WTC11 (cell line): ENCODE results near the gene SGIP1. TPM values are rescaled to one million over a fixed set of nuclear protein-coding genes. Genes with fewer than 3 reads are reported as not detected.

Experiments used
- ATAC-seq: fragments of 200-7000 bp; cut with Tn5 transposase; 2 replicates; pipeline ENCODE4 v1.10.0; 2021; ENCODE audit warnings: mild to moderate bottlenecking, moderate library complexity
- CTCF ChIA-PET: fragments of 300-600 bp; sonication (Branson Sonifier 250); formaldehyde crosslinking; loops from one replicate; lab custom pipeline; 2021; ENCODE audit warnings: antibody characterized with exemption; lab: Charles Lee
- POLR2A ChIA-PET: fragments of 350-600 bp; sonication (Branson Sonifier 250); formaldehyde crosslinking; loops from one replicate; lab custom pipeline; 2021; ENCODE audit warnings: antibody characterized with exemption; lab: Charles Lee
- DNase-seq: peaks from one replicate; pipeline ENCODE4 v3.0.0; 2021; ENCODE audit warnings: low spot score
- H3K27ac Mint-ChIP-seq: 2 replicates; pipeline ENCODE4 v1.8.0; 2021; ENCODE audit warnings: mixed read lengths
- H3K27me3 Mint-ChIP-seq: 2 replicates; pipeline ENCODE4 v1.8.0; 2021; ENCODE audit warnings: low read depth, mild to moderate bottlenecking, moderate library complexity, mixed read lengths
- H3K36me3 Mint-ChIP-seq: 2 replicates; pipeline ENCODE4 v1.8.0; 2021; ENCODE audit warnings: mixed read lengths
- H3K4me1 Mint-ChIP-seq: 2 replicates; pipeline ENCODE4 v1.8.0; 2022; ENCODE audit warnings: mixed read lengths
- H3K4me3 Mint-ChIP-seq: 2 replicates; pipeline ENCODE4 v1.8.0; 2021; ENCODE audit warnings: mild to moderate bottlenecking, moderate library complexity, mixed read lengths
- H3K9me3 Mint-ChIP-seq: 2 replicates; pipeline ENCODE4 v1.8.0; 2021; ENCODE audit warnings: mixed read lengths
- AR ChIP-seq: fragments of 250-450 bp; sonication (Bioruptor Pico); IDR thresholded peaks from 2 replicates; pipeline ENCODE4 v1.9.0; 2021; ENCODE audit warnings: mild to moderate bottlenecking
- ATF2 ChIP-seq: sonication (generic); formaldehyde crosslinking; IDR thresholded peaks from 2 replicates; pipeline ENCODE4 v1.8.1; 2022; ENCODE audit warnings: low read depth, missing genetic modification reagents, borderline replicate concordance
- CBFB ChIP-seq: sonication (generic); formaldehyde crosslinking; IDR thresholded peaks from 2 replicates; pipeline ENCODE4 v1.8.1; 2022; ENCODE audit warnings: mild to moderate bottlenecking, low read depth, missing genetic modification reagents
- CTCF ChIP-seq: fragments of 200-600 bp; IDR thresholded peaks from 2 replicates; pipeline ENCODE4 v1.8.0; 2022; ENCODE audit warnings: antibody characterized with exemption
- FOXP4 ChIP-seq: sonication (generic); formaldehyde crosslinking; IDR thresholded peaks from 2 replicates; pipeline ENCODE4 v1.8.0; 2022; ENCODE audit warnings: mild to moderate bottlenecking, missing genetic modification reagents
- GRHL2 ChIP-seq: fragments of 250-450 bp; sonication (Bioruptor Pico); IDR thresholded peaks from 2 replicates; pipeline ENCODE4 v1.8.0; 2022; ENCODE audit warnings: mild to moderate bottlenecking, moderate library complexity; ENCODE audit not compliant: insufficient replicate concordance, severe bottlenecking
- IRF2 ChIP-seq: sonication (generic); formaldehyde crosslinking; IDR thresholded peaks from 2 replicates; pipeline ENCODE4 v1.8.0; 2022; ENCODE audit warnings: low read depth, missing genetic modification reagents, borderline replicate concordance
- JUN ChIP-seq: sonication (generic); formaldehyde crosslinking; IDR thresholded peaks from 2 replicates; pipeline ENCODE4 v1.8.0; 2023; ENCODE audit warnings: mild to moderate bottlenecking, missing genetic modification reagents
- MAX ChIP-seq: sonication (generic); formaldehyde crosslinking; IDR thresholded peaks from 2 replicates; pipeline ENCODE4 v1.8.0; 2022; ENCODE audit warnings: mild to moderate bottlenecking, missing genetic modification reagents
- MYBL2 ChIP-seq: sonication (generic); formaldehyde crosslinking; IDR thresholded peaks from 2 replicates; pipeline ENCODE4 v1.8.1; 2023; ENCODE audit warnings: mild to moderate bottlenecking, moderate library complexity, missing genetic modification reagents
- NFATC4 ChIP-seq: fragments of 250-450 bp; sonication (Bioruptor Pico); IDR thresholded peaks from 2 replicates; pipeline ENCODE4 v1.9.0; 2021; ENCODE audit warnings: mild to moderate bottlenecking
- NFE2L1 ChIP-seq: sonication (generic); formaldehyde crosslinking; IDR thresholded peaks from 2 replicates; pipeline ENCODE4 v1.8.1; 2023; ENCODE audit warnings: missing genetic modification reagents
- OVOL2 ChIP-seq: fragments of 250-450 bp; sonication (Bioruptor Pico); IDR thresholded peaks from 2 replicates; pipeline ENCODE4 v1.9.0; 2021; ENCODE audit warnings: mild to moderate bottlenecking, borderline replicate concordance
- RORB ChIP-seq: fragments of 250-450 bp; sonication (Bioruptor Pico); IDR thresholded peaks from 2 replicates; pipeline ENCODE4 v1.9.0; 2021; ENCODE audit warnings: mild to moderate bottlenecking
- SMAD4 ChIP-seq: sonication (generic); formaldehyde crosslinking; IDR thresholded peaks from 2 replicates; pipeline ENCODE4 v1.8.0; 2022; ENCODE audit warnings: mild to moderate bottlenecking, missing genetic modification reagents
- TCF7 ChIP-seq: sonication (generic); formaldehyde crosslinking; IDR thresholded peaks from 2 replicates; pipeline ENCODE4 v1.8.0; 2022; ENCODE audit warnings: mild to moderate bottlenecking, low read depth, missing genetic modification reagents, moderate library complexity
- ZNF121 ChIP-seq: sonication (generic); formaldehyde crosslinking; IDR thresholded peaks from 2 replicates; pipeline ENCODE4 v1.8.0; 2023; ENCODE audit warnings: missing genetic modification reagents
- ZNF396 ChIP-seq: fragments of 250-450 bp; sonication (Bioruptor Pico); IDR thresholded peaks from 2 replicates; pipeline ENCODE4 v1.8.0; 2021; ENCODE audit warnings: mild to moderate bottlenecking, moderate library complexity, borderline replicate concordance
- ZNF416 ChIP-seq: fragments of 250-450 bp; sonication (Bioruptor Pico); IDR thresholded peaks from 2 replicates; pipeline ENCODE4 v1.9.0; 2021; ENCODE audit warnings: mild to moderate bottlenecking, inconsistent platforms
- ZNF512 ChIP-seq: sonication (generic); formaldehyde crosslinking; IDR thresholded peaks from 2 replicates; pipeline ENCODE4 v1.8.1; 2022; ENCODE audit warnings: missing genetic modification reagents, borderline replicate concordance
- ZNF671 ChIP-seq: fragments of 250-450 bp; sonication (Bioruptor Pico); IDR thresholded peaks from 2 replicates; pipeline ENCODE4 v1.8.0; 2021; ENCODE audit warnings: mild to moderate bottlenecking
- total RNA-seq: library from RNA; stranded (reverse); gene quantifications from 3 replicates; pipeline ENCODE4 v1.2.3, GENCODE V29; 2021

The SGIP1 gene
- total RNA-seq, 1 experiment from 2014 or later = 3.9 TPM

GRCh38 chr1:66723985-66724384 lies 190.0 kb downstream of the SGIP1 start:
- Mint-ChIP-seq H3K36me3 (no peaks in the 10 kb centered on the region), H3K9me3 (peaks cover 6% of the 10 kb centered on the region), H3K27ac (no peak overlapping the region), H3K4me3 (no peak overlapping the region), H3K27me3 (peaks cover 3% of the 10 kb centered on the region; the same call in 1 of the 2 replicates), H3K4me1 (peaks cover 4% of the 10 kb centered on the region)
- CTCF ChIA-PET = no interaction called here
- ATAC-seq (no peak), DNase-seq (no peak)
- POLR2A ChIA-PET = no interaction called here
- TF ChIP-seq IRF2 (no peak), ATF2 (CRISPR knock-in tag) (no peak), TCF7 (CRISPR knock-in tag) (no peak), RORB (no peak), CTCF (no peak), SMAD4 (CRISPR knock-in tag) (no peak), ZNF512 (no peak), GRHL2 (CRISPR knock-in tag) (no peak), OVOL2 (CRISPR knock-in tag) (no peak), ZNF396 (CRISPR knock-in tag) (no peak), NFE2L1 (CRISPR knock-in tag) (no peak)

GRCh38 chr1:66725885-66726665 lies 192.1 kb downstream of the SGIP1 start:
- Mint-ChIP-seq H3K9me3 (peaks cover 6% of the 10 kb centered on the region), H3K36me3 (no peaks in the 10 kb centered on the region), H3K27ac (no peak overlapping the region), H3K4me1 (peaks cover 13% of the 10 kb centered on the region), H3K4me3 (no peak overlapping the region), H3K27me3 (peaks cover 3% of the 10 kb centered on the region; the same call in 1 of the 2 replicates)
- ATAC-seq (peak; percentile 87), DNase-seq (peak; percentile 56)
- POLR2A ChIA-PET = no interaction called here
- CTCF ChIA-PET = interaction anchor here (0.6 to 2.3 kb wide), 8 partner anchors 13 to 475 kb away, joined by 3 to 6 read pairs (median 4); partner anchors contain the start of genes DYNLT5 and SGIP1
- TF ChIP-seq CTCF (peak; percentile 92), ZNF121 (CRISPR knock-in tag) (no peak), AR (CRISPR knock-in tag) (no peak), CBFB (no peak), RORB (no peak), MAX (CRISPR knock-in tag) (peak; percentile 58), MYBL2 (CRISPR knock-in tag) (no peak), FOXP4 (CRISPR knock-in tag) (no peak), NFATC4 (CRISPR knock-in tag) (no peak), ZNF671 (CRISPR knock-in tag) (0 out of 2 replicates have a peak, but pooled peaks have one; percentile 25), TCF7 (CRISPR knock-in tag) (no peak), JUN (CRISPR knock-in tag) (no peak), ZNF416 (CRISPR knock-in tag) (no peak)
